ENCODE results near the gene CSTF1.

The CSTF1 gene

DNA sequence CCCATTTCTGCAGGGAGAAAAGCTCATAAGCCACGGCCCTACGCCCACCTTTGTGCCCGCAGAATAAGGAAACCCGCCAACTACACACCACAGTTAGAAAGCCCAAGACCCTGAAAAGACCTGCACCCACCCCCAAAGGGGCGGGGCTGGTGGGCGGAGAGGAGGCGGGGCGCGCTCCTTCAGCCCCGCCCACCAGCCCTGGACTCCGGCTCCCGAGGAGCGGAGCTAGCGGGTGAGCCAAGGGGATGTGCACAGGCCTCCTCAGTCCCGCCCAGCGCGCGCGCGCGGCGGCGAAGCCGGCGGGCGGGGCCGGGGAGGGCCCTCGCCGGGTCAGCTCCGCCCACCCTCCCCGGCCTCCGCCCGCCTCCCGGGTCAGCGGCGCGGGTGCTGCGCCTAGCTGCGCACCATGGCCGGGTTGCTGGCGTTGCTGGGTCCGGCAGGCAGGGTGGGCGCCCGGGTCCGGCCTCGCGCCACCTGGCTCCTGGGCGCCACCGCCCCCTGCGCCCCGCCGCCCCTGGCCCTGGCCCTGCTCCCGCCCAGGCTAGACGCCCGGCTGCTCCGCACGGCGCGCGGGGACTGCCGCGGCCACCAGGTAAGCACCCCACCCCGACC, 33.7 kb upstream of the CSTF1 start, which contains the start of gene FAM210B:
Gene FAM210B, plus strand, starts transcription at position 375 of the 612 bp plus-strand sequence. Its CDS starts 32 bp downstream, at position 407.
- peak within 1 kb of the TSS; percentile 73 for H3K4me3 ChIP-seq (ENCODE audit: low read depth, low read length)
- H3K36me3 ChIP-seq: no peaks in the 10 kb centered on the region
- TF ChIP-seq, protein P1, sequence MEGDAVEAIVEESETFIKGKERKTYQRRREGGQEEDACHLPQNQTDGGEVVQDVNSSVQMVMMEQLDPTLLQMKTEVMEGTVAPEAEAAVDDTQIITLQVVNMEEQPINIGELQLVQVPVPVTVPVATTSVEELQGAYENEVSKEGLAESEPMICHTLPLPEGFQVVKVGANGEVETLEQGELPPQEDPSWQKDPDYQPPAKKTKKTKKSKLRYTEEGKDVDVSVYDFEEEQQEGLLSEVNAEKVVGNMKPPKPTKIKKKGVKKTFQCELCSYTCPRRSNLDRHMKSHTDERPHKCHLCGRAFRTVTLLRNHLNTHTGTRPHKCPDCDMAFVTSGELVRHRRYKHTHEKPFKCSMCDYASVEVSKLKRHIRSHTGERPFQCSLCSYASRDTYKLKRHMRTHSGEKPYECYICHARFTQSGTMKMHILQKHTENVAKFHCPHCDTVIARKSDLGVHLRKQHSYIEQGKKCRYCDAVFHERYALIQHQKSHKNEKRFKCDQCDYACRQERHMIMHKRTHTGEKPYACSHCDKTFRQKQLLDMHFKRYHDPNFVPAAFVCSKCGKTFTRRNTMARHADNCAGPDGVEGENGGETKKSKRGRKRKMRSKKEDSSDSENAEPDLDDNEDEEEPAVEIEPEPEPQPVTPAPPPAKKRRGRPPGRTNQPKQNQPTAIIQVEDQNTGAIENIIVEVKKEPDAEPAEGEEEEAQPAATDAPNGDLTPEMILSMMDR (IDR thresholded peaks at IDR 0.05; ENCODE audit: low read depth, low read length): no peak
- peak; percentile 94 for DNase-seq
- no peaks in the 10 kb centered on the region for H3K27me3 ChIP-seq
- H3K9me3 ChIP-seq: no peaks in the 10 kb centered on the region
- H3K4me1 ChIP-seq: no peaks in the 10 kb centered on the region

DNA sequence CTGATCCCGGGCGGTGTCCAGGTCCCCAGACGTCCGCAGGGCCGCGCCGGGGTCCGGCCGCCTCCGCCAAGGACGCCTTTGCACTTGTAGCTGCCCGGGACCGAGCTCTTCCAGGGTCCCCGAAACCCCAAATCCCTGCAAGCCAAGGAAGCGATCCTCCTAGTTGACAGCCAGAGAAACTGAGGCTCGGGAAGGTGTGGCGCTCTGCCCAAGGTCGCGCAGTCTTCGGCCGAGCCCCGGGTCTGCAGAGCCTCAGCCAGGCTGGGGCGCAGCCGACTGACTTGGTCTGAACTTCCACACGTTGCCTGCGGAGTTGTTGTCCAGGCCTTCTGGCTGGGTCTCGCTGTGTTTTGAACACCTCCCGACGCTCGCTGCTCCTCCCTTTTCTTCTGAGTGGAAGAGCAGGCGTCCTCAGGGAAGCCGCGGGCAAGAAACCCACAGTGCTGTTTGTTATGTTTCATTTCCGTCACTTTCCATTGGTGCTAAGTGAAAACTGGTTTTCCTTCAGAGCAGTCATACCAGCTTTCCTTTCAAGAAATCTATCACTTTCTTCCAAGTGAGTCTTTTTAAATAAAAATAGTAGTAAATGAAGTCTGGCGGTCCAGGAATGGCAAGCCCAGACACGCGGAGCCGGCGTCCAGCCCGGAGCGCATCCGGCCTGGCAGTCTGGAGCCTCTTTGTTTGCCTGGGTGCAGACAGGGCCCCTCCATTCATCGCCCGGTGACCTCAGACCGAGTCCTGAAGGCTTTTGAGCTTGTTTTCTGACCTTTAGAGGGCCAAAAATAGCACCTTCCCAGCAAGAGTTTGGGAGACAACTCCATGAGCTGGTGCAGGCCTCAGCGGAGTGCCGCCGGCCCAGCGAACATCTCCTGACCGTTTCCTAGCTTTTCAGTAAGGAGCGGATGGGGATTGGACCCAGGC, 33.0 kb upstream of the CSTF1 start:
- Histone ChIP-seq H3K36me3 (no peaks in the 10 kb centered on the region), H3K27me3 (no peaks in the 10 kb centered on the region), H3K4me3 (ENCODE audit: low read depth, low read length) (peak overlapping the region; percentile 73), H3K9me3 (no peaks in the 10 kb centered on the region), H3K4me1 (no peaks in the 10 kb centered on the region)
- TF ChIP-seq, protein P1 (IDR thresholded peaks at IDR 0.05; ENCODE audit: low read depth, low read length): no peak
- peak; percentile 37 for DNase-seq

DNA sequence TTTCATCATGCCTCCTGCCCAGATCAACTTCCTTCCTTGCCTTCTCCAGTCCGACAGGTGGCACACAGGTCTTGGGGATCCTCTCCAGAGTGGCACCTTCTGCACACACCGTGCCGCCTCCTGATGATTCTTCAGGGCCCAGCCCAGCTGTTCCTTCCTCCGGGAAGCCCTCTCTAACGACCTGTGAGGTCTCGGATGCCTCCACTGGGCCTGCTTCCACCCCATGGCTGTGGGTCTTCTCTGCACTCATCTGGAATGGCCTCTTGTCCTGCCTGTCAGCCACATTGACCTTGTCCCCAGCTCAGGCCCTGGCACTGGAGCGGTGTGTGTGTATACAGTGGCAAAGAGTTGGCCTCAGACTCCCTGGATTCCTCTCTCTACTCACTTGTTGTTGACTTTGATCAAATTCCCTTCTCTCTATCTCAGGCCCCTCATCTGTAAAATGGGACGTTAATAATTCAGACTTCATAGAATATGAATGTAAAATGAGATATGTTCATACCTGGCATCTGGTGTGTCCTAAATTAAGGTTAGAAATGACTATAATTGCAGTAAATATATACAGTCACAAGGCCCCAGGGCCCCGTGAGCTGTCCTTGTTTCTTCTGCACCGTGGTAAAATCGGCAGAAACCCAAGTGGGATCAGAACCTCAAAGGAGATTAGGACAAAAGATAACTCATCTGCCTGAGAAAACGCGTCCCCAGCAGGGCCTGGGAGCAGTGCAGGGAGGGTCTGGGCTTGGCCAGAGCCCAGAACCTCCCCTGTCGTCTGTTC, 32.1 kb upstream of the CSTF1 start:
- no peaks in the 10 kb centered on the region for H3K4me1 ChIP-seq
- no peak for DNase-seq
- TF ChIP-seq, protein P1 (IDR thresholded peaks at IDR 0.05; ENCODE audit: low read depth, low read length): no peak
- no peak overlapping the region for H3K4me3 ChIP-seq (ENCODE audit: low read depth, low read length)
- H3K9me3 ChIP-seq: no peaks in the 10 kb centered on the region
- no peaks in the 10 kb centered on the region for H3K27me3 ChIP-seq
- no peaks in the 10 kb centered on the region for H3K36me3 ChIP-seq

DNA sequence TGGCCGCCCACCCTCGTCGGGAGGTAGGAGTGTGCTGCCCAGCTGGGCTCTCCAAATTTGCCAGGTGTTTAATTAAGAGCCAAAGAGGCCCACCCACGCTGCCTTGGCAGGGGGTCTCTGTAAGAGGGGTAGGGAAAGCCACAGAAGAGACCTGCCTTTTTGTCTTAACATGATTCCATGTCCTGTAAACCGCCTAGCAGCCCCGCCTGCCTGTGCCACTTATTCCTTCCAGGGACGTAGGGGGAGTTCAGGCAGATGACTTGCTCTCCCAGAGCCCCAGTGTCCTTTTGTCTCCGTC, 31.6 kb upstream of the CSTF1 start:
- H3K4me3 ChIP-seq (ENCODE audit: low read depth, low read length): no peak overlapping the region
- TF ChIP-seq, protein P1 (IDR thresholded peaks at IDR 0.05; ENCODE audit: low read depth, low read length): no peak
- H3K27me3 ChIP-seq: no peaks in the 10 kb centered on the region
- no peaks in the 10 kb centered on the region for H3K36me3 ChIP-seq
- no peaks in the 10 kb centered on the region for H3K4me1 ChIP-seq
- H3K9me3 ChIP-seq: no peaks in the 10 kb centered on the region
- no peak for DNase-seq

DNA sequence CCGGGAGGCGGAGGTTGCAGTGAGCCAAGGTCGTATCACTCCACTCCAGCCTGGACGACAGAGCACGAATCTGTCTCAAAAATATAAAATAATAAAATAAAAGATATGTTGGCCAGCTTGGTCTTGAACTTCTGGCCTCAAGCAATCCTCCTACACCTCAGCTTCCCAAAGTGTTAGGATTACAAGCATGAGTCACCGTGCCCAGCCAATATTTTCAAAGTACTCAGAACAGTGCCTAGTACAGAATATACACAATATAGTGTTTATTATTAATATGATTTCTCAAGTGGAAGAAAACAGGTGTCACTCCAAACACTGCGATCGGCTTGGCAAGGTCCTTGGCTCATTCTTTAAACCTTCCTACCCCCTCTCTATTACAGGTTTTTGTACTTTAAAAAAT, 30.5 kb upstream of the CSTF1 start:
- Histone ChIP-seq H3K36me3 (no peaks in the 10 kb centered on the region), H3K9me3 (no peaks in the 10 kb centered on the region), H3K27me3 (no peaks in the 10 kb centered on the region), H3K4me1 (no peaks in the 10 kb centered on the region), H3K4me3 (ENCODE audit: low read depth, low read length) (no peak overlapping the region)
- DNase-seq: no peak
- TF ChIP-seq, protein P1 (IDR thresholded peaks at IDR 0.05; ENCODE audit: low read depth, low read length): no peak
